ENCODE results near the gene DYDC2.
"Not testable (repeated sequence)": the region's sequence is repeated elsewhere in the genome, so short reads cannot be mapped to it uniquely, and the experiment has no call there.

Gene DYDC2

GRCh38 chr10:80356563-80356988 is at the start of gene DYDC2, which contains the start of gene DYDC1:
Gene DYDC2, plus strand, starts transcription at chr10:80356781. Its CDS starts 5,663 bp downstream, at chr10:80362444.
Gene DYDC1, minus strand, starts transcription at chr10:80356755. Its CDS starts 4,154 bp downstream, at chr10:80352601.
- DNase-seq, result no peak

GRCh38 chr10:80313523-80313922 is 43.1 kb upstream of the DYDC2 start:
- no peak for DNase-seq

- DNase-seq, result no peak
Measured at GRCh38 chr10:80315391-80315790, 41.2 kb upstream of the DYDC2 start.

GRCh38 chr10:80318742-80319141 is 37.8 kb upstream of the DYDC2 start:
- DNase-seq, result no peak

GRCh38 chr10:80319318-80319717 is 37.3 kb upstream of the DYDC2 start:
- DNase-seq, result no peak

- DNase-seq, result no peak
Measured at GRCh38 chr10:80319725-80320290, 36.8 kb upstream of the DYDC2 start.

GRCh38 chr10:80320377-80320776 is 36.2 kb upstream of the DYDC2 start:
- DNase-seq, result no peak

- no peak for DNase-seq
Measured at GRCh38 chr10:80321183-80321582, 35.4 kb upstream of the DYDC2 start.

GRCh38 chr10:80322158-80322557 is 34.4 kb upstream of the DYDC2 start:
- no peak for DNase-seq

GRCh38 chr10:80322711-80323110 is 33.9 kb upstream of the DYDC2 start:
- DNase-seq, result no peak

- DNase-seq, result no peak
Measured at GRCh38 chr10:80323311-80323710, 33.3 kb upstream of the DYDC2 start.

GRCh38 chr10:80324086-80324485 is 32.5 kb upstream of the DYDC2 start:
- DNase-seq, result no peak

GRCh38 chr10:80324891-80325364 is 31.7 kb upstream of the DYDC2 start:
- DNase-seq, result no peak

GRCh38 chr10:80333983-80334382 is 22.6 kb upstream of the DYDC2 start:
- no peak for DNase-seq

GRCh38 chr10:80344276-80344675 is 12.3 kb upstream of the DYDC2 start:
- DNase-seq, result no peak

- DNase-seq, result no peak
Measured at GRCh38 chr10:80344912-80345311, 11.7 kb upstream of the DYDC2 start.

- DNase-seq, result no peak
Measured at GRCh38 chr10:80350251-80350650, 6.3 kb upstream of the DYDC2 start.

- DNase-seq, result no peak
Measured at GRCh38 chr10:80351220-80351619, 5.4 kb upstream of the DYDC2 start.

- DNase-seq, result no peak
Measured at GRCh38 chr10:80356989-80357850, 639 bp downstream of the DYDC2 start.

- DNase-seq, result no peak
Measured at GRCh38 chr10:80357851-80358125, 1.2 kb downstream of the DYDC2 start.

GRCh38 chr10:80358925-80359324 is 2.3 kb downstream of the DYDC2 start:
- DNase-seq, result not testable (repeated sequence)

- DNase-seq, result no peak
Measured at GRCh38 chr10:80359644-80360043, 3.1 kb downstream of the DYDC2 start.

GRCh38 chr10:80365510-80365909 is 8.9 kb downstream of the DYDC2 start:
- no peak for DNase-seq

- no peak for DNase-seq
Measured at GRCh38 chr10:80371467-80371866, 14.9 kb downstream of the DYDC2 start.

- DNase-seq, result no peak
Measured at GRCh38 chr10:80372675-80373074, 16.1 kb downstream of the DYDC2 start.

Data from NK-92 treated with Interleukin-12 subunit alpha and Interleukin-12 subunit beta, amount 100 ng/mL, for 24 hours (cell line).